GM21447 (cell line): ENCODE data around the gene NAA80.
"Not testable (repeated sequence)": the region's sequence is repeated elsewhere in the genome, so short reads cannot be mapped to it uniquely, and the experiment has no call there.

ENCODE experiments used
- ATAC-seq: cut with Tn5 transposase; IDR thresholded peaks from one replicate; pipeline ENCODE4 v1.9.1; 2021; ENCODE audit not compliant: unreplicated experiment

Gene NAA80

DNA sequence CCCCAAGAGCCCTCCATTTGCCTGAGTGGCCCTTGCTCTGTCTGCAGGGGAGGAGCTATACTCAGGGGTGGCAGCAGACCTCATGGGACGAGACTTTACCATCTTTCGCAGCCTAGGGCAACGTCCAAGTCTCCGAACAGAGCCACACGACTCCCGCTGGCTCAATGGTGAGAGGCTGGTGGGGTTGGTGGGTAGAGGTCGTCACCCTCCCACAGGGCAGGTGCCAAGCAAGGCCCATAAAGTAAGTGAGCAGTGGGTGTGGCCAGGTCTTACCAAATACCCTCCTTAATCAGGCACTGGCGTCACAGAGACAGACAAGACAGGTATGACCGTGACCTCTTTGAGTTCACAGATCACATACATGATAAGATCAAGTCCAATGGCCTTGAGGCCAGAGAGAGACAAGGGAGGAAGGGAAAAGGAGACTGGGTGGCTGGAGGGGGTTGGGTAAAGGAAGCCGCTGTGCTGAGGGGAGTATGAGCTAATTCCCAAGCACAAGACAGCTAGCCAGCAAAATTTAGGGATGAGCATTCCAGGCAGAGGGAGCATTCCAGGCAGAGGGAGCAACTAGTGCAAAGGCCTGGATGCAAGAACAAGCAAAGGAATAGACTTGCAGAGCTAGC lies 27.8 kb downstream of the NAA80 start:
- no peak for ATAC-seq

DNA sequence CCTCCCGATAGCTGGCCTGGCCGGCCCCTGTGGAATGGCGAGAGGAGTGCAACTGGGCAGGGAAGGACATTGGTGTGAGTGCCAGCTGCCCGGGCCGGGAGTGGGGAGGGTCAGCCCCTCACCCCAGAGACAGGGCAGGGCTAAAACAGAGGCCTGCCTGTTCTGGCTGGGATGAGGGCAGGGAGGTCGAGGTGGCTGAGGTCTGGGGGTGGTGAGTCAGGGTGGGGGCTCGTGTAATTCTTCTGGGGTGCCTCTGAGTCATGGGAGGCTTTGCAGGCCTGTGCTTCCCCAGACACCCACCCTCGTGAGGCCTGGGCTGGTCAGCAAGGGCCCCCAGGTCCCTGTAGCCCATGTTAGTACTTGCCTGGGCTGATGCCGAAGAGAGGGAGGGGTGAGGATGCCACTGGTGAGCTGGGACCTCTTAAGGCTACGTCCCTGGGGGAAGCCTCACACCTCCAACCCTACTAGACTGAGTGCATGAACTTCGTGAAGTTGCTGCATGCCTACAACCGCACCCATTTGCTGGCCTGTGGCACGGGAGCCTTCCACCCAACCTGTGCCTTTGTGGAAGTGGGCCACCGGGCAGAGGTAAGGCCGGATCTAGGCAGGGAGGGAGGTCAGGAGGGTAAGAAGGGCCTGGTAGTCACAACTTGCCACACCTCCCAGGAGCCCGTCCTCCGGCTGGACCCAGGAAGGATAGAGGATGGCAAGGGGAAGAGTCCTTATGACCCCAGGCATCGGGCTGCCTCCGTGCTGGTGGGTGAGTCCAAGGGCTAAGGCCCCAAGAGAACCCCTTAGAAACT lies 28.6 kb downstream of the NAA80 start:
- ATAC-seq = no peak

DNA sequence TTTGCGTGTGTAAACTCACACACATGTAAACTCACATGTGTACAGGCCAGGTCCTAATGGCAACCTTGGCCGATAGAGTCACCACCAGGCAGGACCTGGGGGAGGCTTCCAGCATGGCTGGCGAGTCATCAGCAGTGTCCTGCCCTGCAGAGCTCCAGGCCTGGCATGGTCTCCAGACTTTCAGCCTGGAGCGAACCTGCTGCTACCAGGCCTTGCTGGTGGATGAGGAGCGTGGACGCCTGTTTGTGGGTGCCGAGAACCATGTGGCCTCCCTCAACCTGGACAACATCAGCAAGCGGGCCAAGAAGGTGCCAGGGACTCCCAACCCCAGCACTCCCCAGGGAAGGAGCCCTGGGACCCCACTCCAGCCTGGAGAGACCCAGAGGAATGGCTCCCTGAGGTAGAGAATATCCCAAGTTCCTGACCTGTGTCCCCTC lies 29.2 kb downstream of the NAA80 start:
- ATAC-seq = no peak

DNA sequence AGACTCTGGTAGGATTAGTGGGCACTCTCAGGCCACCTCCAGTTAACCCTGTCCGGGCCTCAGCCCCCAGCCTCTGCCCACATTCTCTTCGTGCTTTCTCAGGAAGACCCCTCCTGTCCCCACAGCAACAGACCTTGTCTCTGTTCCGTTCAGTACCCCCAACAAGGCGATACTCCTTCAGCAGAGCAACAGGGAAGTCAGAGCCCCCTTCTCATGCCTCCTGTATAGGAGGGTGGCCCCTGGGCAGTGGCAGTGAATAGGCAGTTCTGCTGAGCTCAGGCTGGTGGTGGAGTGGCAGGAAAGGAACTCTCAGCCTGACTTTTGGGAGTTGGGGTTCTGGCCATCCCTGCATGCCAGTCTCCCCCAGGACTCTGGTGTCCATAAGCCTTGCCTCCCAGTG lies 29.7 kb downstream of the NAA80 start:
- ATAC-seq = no peak

DNA sequence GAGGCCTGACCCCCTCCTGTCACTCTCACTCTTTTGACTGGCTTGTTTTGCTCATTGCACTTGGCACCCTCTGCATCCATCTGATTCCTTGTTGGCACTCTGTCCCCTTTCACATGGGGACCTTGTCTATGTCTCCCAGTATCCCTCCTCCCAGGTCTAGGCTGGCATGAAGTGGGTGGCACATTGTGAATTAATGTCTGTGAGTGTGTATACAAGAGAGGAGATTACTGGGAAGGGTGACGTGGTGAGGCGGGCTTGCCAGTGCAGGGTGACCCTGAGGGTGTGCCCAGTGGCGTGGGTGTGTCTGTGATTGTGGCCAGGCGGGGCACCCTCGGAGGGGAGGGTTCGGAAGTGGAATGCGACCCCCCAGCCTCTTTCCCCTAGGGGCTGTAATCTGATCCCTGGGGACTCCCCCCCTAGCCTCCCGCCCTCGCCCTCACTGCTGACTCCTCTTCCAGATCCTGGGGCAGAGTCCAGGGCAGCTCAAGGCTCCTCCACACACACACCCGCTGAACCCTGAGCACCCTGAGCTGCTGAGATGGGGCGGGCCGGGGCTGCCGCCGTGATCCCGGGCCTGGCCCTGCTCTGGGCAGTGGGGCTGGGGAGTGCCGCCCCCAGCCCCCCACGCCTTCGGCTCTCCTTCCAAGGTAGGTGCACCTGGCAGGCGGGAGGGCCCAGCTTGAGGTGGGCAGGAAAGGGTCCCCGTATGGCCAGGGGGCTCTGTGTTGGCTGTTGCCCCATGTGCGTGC lies 30.3 kb downstream of the NAA80 start, which contains the start of gene SEMA3B:
TSS of gene SEMA3B (plus strand) at position 445 of the 749 bp plus-strand sequence. CDS start at position 539, 94 bp downstream.
- ATAC-seq = no peak

DNA sequence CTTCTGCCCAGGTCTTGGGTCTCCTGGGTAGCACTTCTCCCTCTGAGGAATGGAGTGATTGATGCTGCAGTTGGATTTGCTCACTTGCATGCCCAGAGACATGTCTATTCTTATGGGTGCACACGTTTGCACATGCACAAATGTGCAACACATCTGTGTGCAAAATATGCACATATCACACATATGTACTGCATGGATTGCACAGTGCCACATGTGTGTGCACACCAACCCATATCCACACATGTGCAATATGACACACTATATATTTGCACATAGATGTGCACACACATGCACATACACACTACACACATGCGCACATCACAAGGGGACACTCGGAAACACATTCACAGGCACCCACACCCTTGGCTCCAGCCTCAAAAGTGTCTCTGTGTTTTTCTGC lies 30.9 kb downstream of the NAA80 start:
- no peak for ATAC-seq

DNA sequence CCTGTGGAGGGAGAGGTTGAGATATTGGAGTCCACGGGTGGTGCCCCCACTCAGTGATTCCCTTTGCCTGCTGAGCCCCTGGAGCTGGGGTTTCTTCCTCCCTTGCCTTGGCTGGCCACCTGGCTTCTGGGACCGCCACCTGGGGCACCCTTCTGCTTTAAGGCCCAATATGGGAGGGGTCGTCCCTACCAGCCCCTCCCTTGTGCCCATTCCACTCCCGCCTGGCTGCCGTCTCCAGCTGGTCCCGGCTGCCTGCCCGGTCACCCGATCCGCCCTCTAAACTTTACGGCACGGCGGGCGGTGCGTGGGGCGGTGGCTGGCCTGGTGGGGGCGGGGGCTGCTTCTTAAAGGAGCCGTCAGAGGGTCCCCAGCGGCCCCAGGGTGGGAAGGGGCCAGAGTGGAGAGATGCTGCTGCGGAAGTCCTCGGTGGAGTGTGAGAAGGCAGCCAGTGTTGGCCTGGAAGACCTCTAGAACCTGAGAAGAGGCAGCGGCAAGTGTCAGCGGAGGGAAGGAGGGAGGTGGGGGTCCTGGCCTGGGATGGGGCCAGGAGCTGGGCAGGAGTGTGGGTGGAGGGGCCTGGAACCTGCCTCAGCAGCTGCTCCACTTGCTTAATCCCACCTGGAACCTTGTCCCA lies 31.8 kb downstream of the NAA80 start:
- ATAC-seq = no peak

DNA sequence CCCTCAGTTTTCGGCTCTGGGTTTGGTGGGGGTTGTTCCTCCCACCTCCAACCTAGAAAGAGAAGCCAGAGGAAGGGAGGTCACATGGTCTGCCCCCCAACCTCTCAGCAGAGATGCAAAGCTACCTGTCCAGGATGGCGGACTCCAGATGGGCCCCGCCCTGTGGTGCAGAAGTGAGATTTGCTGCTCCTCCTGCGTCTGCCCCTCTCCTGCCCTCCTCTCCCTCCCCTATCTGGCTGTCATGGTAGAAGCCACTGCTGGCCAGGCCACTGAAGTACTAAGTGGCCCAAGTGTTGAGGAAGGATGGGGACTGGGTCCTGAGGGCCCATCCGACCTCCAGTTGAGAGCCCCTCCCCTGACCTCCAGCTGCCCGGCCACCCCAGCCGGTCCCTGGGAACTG lies 32.4 kb downstream of the NAA80 start:
- no peak for ATAC-seq

DNA sequence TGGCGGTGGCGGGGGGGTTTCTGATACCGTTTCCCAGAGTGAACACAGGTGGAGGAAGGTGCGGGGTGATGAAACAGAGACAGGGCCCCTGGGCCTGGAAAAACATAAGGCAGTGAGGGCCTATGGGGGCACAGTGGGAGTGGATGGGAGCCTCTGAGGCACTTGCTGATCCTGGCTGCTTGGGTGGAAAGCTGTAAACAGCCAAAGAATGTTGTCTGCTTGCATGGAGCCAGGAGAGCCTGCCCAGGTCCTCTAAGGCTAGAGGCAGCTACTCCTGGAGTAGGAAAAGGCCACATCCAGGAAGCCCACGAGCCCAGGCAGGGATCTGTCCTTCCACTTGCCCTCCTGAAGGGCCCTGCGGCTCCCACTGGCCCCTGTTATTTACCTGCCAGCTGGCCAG lies 33.2 kb downstream of the NAA80 start:
- ATAC-seq = no peak

DNA sequence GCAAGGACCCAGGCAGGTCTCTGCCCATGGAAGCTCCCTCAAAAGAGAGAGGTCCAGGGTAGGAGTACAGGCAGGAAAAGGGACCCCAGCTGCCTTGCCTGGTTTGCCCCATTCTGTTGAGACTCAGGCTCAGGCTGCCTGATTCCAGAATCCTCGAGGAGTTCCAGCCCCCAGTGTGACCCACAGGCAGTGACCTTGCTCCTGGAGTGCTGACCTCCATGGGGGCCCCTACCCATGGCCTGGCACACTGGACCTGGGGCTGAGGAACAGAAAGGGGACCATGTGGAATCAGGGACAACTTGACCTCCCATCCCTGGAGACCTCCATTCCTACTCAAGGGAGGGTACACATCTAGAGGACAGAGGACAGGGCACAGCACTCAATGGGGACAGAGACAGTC lies 33.6 kb downstream of the NAA80 start:
- no peak for ATAC-seq

DNA sequence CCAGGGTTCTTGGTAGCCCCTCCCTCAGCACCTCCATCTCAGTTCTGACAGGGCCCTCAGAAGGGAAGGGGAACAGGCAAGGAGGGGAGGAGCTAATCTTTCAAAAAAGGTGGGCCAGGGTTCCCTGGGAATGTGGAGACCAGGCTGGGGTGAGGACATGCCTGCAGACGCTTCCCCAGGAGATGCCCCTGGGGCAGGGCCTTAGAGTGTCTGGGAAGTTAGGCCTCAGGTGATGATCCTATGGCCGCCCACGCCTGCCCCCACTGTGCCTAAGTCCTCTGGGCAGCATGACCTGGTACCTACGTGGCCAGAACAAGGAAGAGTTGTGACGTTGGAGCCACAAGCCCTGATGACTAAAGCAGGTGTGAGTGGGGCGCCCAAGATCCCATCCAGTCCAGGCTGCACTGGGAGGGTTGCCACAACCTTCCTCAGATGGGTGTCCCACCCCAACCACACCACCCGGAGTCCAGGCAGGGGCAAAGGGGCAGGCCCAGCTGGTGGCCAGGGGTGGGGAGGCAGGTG lies 34.2 kb downstream of the NAA80 start:
- ATAC-seq = no peak

DNA sequence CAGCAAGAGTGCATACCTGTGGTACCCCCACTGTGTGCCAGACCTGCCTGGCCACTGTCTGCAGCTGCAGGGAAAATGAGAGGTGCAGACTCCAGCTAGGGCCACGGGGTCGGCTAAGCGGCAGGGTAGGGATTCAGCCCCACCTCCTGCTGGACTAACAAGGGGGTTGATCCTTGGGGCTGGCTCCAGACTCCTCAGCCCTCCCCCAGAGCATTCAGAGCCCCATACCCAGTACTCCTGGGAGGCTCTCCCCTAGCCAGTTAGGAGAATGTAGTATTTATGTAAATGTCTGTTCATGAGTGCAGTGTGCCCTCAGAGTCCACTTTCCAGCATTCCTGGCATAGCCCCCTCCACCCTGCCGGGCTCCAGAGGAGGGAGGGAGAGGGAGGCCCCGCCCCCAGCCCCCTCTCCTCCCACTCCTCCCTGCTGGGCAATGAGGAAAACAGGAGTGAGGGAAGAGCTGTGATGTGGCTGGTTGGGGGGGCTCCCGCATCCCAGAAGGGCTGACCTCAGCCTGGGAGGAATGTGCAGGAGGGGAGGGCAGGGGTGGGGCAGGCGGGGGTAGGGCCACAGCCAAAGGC lies 34.7 kb downstream of the NAA80 start:
- ATAC-seq = no peak

DNA sequence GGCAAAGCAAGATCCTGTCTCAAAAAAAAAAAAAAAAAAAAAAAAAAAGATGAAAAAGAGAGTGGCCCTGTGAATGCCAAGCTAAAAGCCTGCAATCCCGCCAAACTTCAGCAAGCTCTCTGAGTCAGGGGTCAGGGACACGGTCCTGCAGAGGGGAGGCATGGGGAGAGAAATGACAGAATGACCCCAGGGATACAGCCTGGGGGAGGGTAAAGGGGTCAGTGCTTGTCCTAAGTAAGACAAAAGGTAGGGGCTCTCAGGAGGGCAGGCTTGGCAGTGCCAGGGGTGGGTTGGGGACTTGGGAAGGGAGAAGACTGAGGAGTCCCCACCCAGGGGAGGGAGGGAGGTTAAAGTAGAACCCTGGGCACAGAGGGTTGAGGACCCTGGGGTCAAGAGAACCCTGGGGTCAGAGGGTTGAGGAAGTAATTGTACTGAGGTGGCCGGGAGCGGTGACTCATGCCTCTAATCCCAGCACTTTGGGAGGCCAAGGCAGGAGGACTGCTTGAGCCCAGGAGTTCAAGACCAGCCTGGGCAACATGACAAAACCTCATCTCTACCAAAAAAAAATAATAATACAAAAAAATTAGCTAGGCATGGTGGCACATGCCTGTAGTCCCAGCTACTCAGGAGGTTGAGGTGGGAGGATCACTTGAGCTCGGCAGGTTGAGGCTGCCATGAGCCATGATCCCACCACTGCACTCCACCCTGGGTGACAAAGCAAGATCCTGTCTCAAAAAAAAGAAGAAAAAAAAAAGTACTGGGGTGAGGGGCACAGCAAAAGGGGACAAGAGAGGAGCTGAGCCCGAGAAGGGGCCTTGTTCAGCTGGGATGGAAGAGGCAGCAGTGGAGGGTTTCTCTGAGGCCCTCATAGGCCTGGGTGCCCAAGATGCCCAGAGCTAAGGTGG lies 35.5 kb downstream of the NAA80 start:
- ATAC-seq = no peak

DNA sequence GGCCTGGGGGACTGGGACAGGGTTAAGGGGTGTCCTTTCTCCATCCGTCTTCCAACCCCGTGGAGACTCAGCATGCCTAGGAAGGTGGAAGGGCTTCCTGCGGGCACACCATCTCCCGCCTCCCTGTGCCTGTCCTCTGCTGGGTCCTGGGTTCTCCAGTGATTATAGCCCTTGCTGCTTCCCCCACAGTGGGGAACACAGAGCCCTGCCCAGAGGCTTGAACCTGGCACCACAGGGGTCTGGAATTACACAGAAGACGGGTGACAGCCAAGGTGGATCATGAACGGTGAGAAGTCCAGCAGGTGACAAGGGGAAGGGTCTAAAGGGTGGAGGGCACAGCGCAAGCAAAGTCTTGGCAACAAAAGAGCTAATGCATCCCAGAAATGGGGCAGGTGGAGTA lies 36.4 kb downstream of the NAA80 start:
- no peak for ATAC-seq

DNA sequence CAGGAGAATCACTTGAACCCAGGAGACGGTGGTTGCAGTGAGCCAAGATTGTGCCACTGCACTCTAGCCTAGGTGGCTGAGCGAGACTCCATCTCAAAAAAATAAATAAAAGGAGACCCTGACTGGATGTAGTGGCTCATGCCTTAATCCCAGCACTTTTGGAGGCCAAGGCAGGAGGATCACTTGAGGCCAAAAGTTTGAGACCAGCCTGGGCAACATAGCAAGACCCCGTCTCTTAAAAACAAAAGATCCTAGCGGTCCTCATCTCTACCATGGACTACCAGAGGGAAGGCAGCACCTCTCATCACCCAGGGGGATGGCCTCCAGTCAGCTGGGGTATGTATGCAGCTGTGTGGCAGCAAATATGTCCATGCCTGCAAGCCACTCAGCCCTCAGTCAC lies 37.0 kb downstream of the NAA80 start:
- ATAC-seq = not testable (repeated sequence)

DNA sequence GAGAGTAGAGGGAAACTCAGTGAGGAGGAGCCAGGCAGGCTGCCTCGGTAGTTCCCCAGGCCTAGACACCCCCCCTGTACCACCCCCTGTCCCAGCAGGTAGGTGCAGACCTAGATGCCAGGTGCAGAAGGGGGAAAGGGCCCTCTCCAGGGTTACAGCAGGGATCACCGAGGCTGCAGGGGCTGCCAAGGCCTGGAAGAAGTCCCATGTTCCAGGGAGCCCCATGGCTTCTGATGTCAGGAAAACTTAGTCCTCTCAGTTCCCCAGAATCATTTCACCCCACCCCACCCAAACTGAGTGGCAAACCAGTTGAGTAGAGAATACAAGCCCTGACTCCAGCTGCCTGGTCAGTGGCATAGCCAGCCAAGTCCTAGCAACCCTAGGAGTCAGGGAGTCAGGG lies 37.7 kb downstream of the NAA80 start:
- ATAC-seq = no peak

DNA sequence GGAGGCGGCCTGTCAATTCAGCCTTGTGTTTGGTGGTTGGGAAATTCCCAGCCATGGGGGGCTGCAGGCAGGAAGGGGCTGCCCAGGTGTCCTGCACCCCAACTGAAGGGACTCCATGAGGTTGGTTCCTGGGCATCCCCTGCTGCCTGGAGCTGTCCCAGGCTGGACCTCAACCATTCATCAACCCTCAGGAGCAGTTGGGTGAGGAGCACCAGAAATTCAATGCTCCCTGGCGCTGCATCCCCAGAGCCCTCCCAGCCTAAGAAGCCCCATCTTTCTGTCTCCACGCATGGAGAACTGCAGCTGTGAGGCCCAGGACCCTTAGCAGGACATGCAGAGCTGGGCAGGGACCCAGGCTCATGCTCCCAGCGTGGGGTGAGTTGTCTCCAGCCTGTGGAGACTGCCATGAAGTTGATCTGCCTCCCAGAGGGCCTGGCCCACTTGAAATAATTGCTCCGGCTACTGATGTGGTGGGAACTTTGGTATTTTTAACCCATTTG lies 38.2 kb downstream of the NAA80 start:
- ATAC-seq = no peak

DNA sequence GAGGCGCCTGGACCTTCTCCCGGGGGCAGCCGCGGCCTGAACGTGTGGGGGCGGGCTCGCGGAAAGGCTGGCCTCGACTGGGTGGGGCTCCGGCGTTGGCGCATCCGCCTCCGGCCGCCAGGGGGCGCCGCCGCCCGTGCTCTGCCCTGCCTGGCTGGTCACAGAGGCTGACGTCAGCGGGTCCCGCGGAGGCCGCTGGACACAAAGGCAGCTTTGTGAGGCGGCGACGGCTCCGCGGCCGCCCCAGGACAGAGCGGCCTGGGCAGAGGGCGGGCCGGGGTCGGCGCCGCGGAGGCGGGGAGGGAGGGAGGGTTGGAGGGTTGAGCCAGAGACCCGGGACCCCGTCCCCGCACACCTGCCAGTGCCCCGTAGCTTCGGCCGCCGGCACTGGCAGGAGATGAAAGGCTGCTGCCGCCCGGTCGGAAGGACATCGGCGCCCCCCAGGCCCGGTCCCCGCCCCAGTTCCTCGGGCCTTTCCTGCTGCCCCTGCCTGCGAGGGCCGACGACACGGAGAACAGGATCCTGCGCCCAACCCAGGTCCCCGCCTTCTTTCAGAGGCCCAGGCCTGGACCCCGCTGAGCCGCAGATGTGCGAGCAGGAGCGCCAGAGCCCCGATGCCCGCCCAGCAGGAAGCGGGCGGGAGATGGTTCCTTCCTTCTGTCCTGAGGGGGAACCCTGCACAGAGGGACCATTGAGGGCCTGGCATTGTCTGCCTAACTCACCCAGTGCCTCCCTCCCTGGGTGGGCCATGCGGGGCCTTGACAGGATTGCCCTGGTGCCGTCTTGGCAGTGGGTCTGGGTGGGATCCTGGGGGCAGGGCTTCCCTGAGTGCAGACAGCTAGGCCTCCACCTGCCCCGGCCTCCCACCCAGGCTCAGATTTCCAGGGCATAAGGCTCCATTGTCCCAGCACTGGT lies 38.9 kb downstream of the NAA80 start:
- peak; percentile 82 for ATAC-seq
